Endothelial cell of umbilical vein (primary cell): ENCODE measurements around the gene PAGE2B. TPM values are rescaled to one million over a fixed set of nuclear protein-coding genes. Genes with fewer than 3 reads are reported as not detected.
"Not testable (repeated sequence)": the region's sequence is repeated elsewhere in the genome, so short reads cannot be mapped to it uniquely, and the experiment has no call there.

ENCODE experiments used
- BruUV-seq: library from RNA; stranded (reverse); fragments of 400-500 nt; replicated peaks from 2 replicates; lab custom pipeline; 2021; lab: Mats Ljungman, UMichigan
- CTCF ChIA-PET: fragments of 300-600, 350-600 bp; sonication (Branson Sonifier 250); formaldehyde crosslinking; loops from one replicate; lab custom pipeline; 2021; ENCODE audit warnings: antibody characterized with exemption, inconsistent platforms; lab: Charles Lee
- POLR2A ChIA-PET: fragments of 300-600, 350-600 bp; sonication (Branson Sonifier 250); formaldehyde crosslinking; loops from one replicate; lab custom pipeline; 2021; ENCODE audit warnings: antibody characterized with exemption, inconsistent platforms; lab: Charles Lee
- DNase-seq: peaks from one replicate; pipeline ENCODE4 v3.0.0-alpha.2; 2011; ENCODE audit warnings: low read depth, low spot score
- FAIRE-seq: peaks from 2 replicates; lab custom pipeline; 2011; peaks lifted over from hg19 to GRCh38; lab: Jason Lieb, UNC
- H2AFZ ChIP-seq: 2 replicates; pipeline ENCODE4 v1.6.0; 2012; ENCODE audit warnings: low read depth, low read length, control low read depth, inconsistent platforms
- H3K27ac ChIP-seq: 2 replicates; pipeline ENCODE4 v1.5.1; 2011; ENCODE audit warnings: low read depth, mild to moderate bottlenecking, control low read depth, low read length, moderate library complexity; ENCODE audit not compliant: insufficient read depth
- H3K27me3 ChIP-seq, 2 experiments: 2 replicates each; pipeline versions ENCODE4 v1.6.0 to v1.6.1; 2011; ENCODE audit warnings: low read length in 2 of 2, mixed read lengths in 1 of 2; ENCODE audit not compliant: control insufficient read depth in 2 of 2, insufficient read depth in 2 of 2
- H3K36me3 ChIP-seq, 2 experiments: 2 replicates in 1 of 2; 3 replicates in 1 of 2; pipeline ENCODE4 v1.5.1; 2011; ENCODE audit warnings: low read length in 2 of 2, mild to moderate bottlenecking in 1 of 2, moderate library complexity in 1 of 2; ENCODE audit not compliant: control insufficient read depth in 2 of 2, insufficient read depth in 2 of 2; ENCODE audit errors: extremely low read depth in 1 of 2
- H3K4me1 ChIP-seq: 3 replicates; pipeline ENCODE4 v1.5.1; 2011; ENCODE audit warnings: mild to moderate bottlenecking, low read length; ENCODE audit not compliant: control insufficient read depth, insufficient read depth; ENCODE audit errors: extremely low read depth
- H3K4me2 ChIP-seq: 2 replicates; pipeline ENCODE4 v1.6.1; 2011; ENCODE audit warnings: low read length, control low read depth, mixed read lengths; ENCODE audit not compliant: insufficient read depth
- H3K4me3 ChIP-seq, 3 experiments: fragments of 200-600 bp in 1 of 3; sonication (generic), shearing (Covaris generic) in 1 of 3; replicated peaks in 1 of 3; 2 replicates each; pipeline ENCODE4 v1.5.1; 2011 to 2016; ENCODE audit warnings: control low read depth in 3 of 3, low read length in 3 of 3, mild to moderate bottlenecking in 2 of 3, inconsistent platforms in 1 of 3, low read depth in 1 of 3, moderate library complexity in 1 of 3; ENCODE audit not compliant: insufficient read depth in 1 of 3
- H3K79me2 ChIP-seq: 2 replicates; pipeline ENCODE4 v1.6.0; 2012; ENCODE audit warnings: low read length, inconsistent platforms; ENCODE audit not compliant: control insufficient read depth, insufficient read depth
- H3K9ac ChIP-seq: replicated peaks from 2 replicates; pipeline ENCODE3; 2011; ENCODE audit warnings: low read length, control low read depth; ENCODE audit not compliant: insufficient read depth; ENCODE audit errors: extremely low read depth
- H3K9me1 ChIP-seq: replicated peaks from 3 replicates; pipeline ENCODE4 v1.6.0; 2011; ENCODE audit warnings: mild to moderate bottlenecking, low read length; ENCODE audit not compliant: control insufficient read depth, insufficient read depth; ENCODE audit errors: extremely low read depth
- H3K9me3 ChIP-seq: replicated peaks from 2 replicates; pipeline ENCODE4 v1.5.1; 2012; ENCODE audit warnings: low read length, inconsistent platforms; ENCODE audit not compliant: control insufficient read depth, insufficient read depth
- H4K20me1 ChIP-seq: replicated peaks from 2 replicates; pipeline ENCODE3; 2011; ENCODE audit warnings: mild to moderate bottlenecking, low read length; ENCODE audit not compliant: control insufficient read depth, insufficient read depth; ENCODE audit errors: extremely low read depth
- CTCF ChIP-seq, 2 donors: IDR thresholded peaks; 1 replicate in 1 of 2; 2 replicates in 1 of 2; pipeline ENCODE4 v1.5.1; 2011; ENCODE audit warnings: low read length in 2 of 2, mild to moderate bottlenecking in 2 of 2, moderate library complexity in 2 of 2, control low read depth in 1 of 2, inconsistent platforms in 1 of 2, low read depth in 1 of 2; ENCODE audit not compliant: insufficient read depth in 1 of 2; ENCODE audit errors: extremely low read depth in 1 of 2
- EZH2 ChIP-seq: IDR thresholded peaks from 2 replicates; pipeline ENCODE4 v1.6.1; 2012; ENCODE audit warnings: borderline replicate concordance, low read depth, mild to moderate bottlenecking, moderate library complexity, low read length, inconsistent platforms; ENCODE audit not compliant: severe bottlenecking
- FOS ChIP-seq: IDR thresholded peaks from 2 replicates; pipeline ENCODE4 v1.6.1; 2011; ENCODE audit warnings: mild to moderate bottlenecking, low read length, moderate library complexity, borderline replicate concordance; ENCODE audit not compliant: insufficient read depth
- GATA2 ChIP-seq: IDR thresholded peaks from 2 replicates; pipeline ENCODE4 v1.7.0; 2011; ENCODE audit warnings: low read depth, mild to moderate bottlenecking, moderate library complexity, mixed read lengths, low read length; ENCODE audit not compliant: insufficient read length, insufficient read depth
- JUN ChIP-seq: IDR thresholded peaks from 2 replicates; pipeline ENCODE4 v1.6.1; 2011; ENCODE audit warnings: borderline replicate concordance, low read depth; ENCODE audit not compliant: insufficient read length, insufficient read depth
- MAX ChIP-seq: IDR thresholded peaks from 2 replicates; pipeline ENCODE4 v1.6.1; 2011; ENCODE audit not compliant: insufficient read depth, insufficient read length
- MYC ChIP-seq: IDR thresholded peaks from one replicate; pipeline ENCODE4 v1.6.1; 2011; ENCODE audit warnings: mild to moderate bottlenecking, low read depth, low read length
- POLR2A ChIP-seq: IDR thresholded peaks from 2 replicates; pipeline ENCODE4 v1.6.1; 2012; ENCODE audit warnings: low read depth, mild to moderate bottlenecking, control low read depth, low read length
- POLR2AphosphoS5 ChIP-seq: IDR thresholded peaks from 2 replicates; pipeline ENCODE4 v1.6.1; 2012; ENCODE audit warnings: low read depth, mild to moderate bottlenecking, control low read depth, low read length, moderate library complexity; ENCODE audit not compliant: insufficient read depth
- dilution Hi-C: fragments of 300-500 bp; cut with MboI; formaldehyde crosslinking; loops from one replicate; pipeline ENCODE4 v1.15.0; 2019; ENCODE audit warnings: low sequenced_read_pairs; ENCODE audit not compliant: extremely low pct_ligation_motif_present
- intact Hi-C: fragments of 100-400 bp; cut with micrococcal nuclease; formaldehyde crosslinking; loops from one replicate; pipeline ENCODE4 v1.10.0; 2022
- polyA plus RNA-seq, 4 experiments: library from polyadenylated mRNA; depleted of rRNA in 3 of 4; stranded (reverse) in 3 of 4; unstranded in 1 of 4; fragments of >200 nt; gene quantifications; 2 replicates each; pipeline versions ENCODE4 v1.2.1 to v1.2.3, GENCODE V29; 2011 to 2012; ENCODE audit warnings: missing spikeins in 1 of 4
- total RNA-seq: library from RNA; stranded (reverse); gene quantifications from 2 replicates; pipeline ENCODE4 v1.2.3, GENCODE V29; 2021

The PAGE2B gene
- total and polyA plus RNA-seq, 2 donors (not counting 3 experiments of a cell fraction or from before 2014, with no cell fraction given), result not detected

GRCh38 chrX:55111578-55112254 is 36.9 kb downstream of the PAGE2B start:
- Histone ChIP-seq H4K20me1 (no peaks in the 10 kb centered on the region), H3K79me2 (no peaks in the 10 kb centered on the region), H3K27me3 (no peaks in the 10 kb centered on the region), H3K36me3 (no peaks in the 10 kb centered on the region), H3K27ac (no peak overlapping the region), H3K4me1 (peaks cover 1% of the 10 kb centered on the region), H2AFZ (no peak overlapping the region), H3K9me3 (no peaks in the 10 kb centered on the region), H3K4me2 (no peak overlapping the region), H3K9ac (no peak overlapping the region), H3K9me1 (no peaks in the 10 kb centered on the region), H3K4me3 (no peak overlapping the region)
- no peak for TF ChIP-seq MYC
- no peak for TF ChIP-seq POLR2A
- TF ChIP-seq CTCF (IDR thresholded peaks at IDR 0.05; ENCODE audit: extremely low read depth in 1 of 2, insufficient read depth in 1 of 2, low read depth in 1 of 2, low read length in 2 of 2), result no peak
- no peak for TF ChIP-seq MAX
- no peak for TF ChIP-seq JUN
- TF ChIP-seq GATA2, result no peak
- no peak for TF ChIP-seq FOS
- TF ChIP-seq POLR2AphosphoS5, result no peak
- no peak for TF ChIP-seq EZH2
- FAIRE-seq (no peak), DNase-seq (no peak)
- dilution Hi-C loops, result no loop called here
- CTCF ChIA-PET, result no interaction called here
- no TSS peak for BruUV-seq
- POLR2A ChIA-PET, result no interaction called here
- intact Hi-C loops, result no loop called here

- POLR2A ChIA-PET, H3K9me1 ChIP-seq, H3K27ac ChIP-seq, H2AFZ ChIP-seq, H3K9me3 ChIP-seq, H3K9ac ChIP-seq, H4K20me1 ChIP-seq, H3K79me2 ChIP-seq, CTCF ChIA-PET, H3K27me3 ChIP-seq, H3K4me2 ChIP-seq, H3K36me3 ChIP-seq, dilution Hi-C loops, H3K4me3 ChIP-seq, intact Hi-C loops, BruUV-seq, FAIRE-seq: not testable (repeated sequence)
- peak; percentile 43 for DNase-seq
- H3K4me1 ChIP-seq, result peaks cover 33% of the 10 kb centered on the region
Observed at GRCh38 chrX:55116589-55116988, 41.8 kb downstream of the PAGE2B start.
